ENCODE data around the gene CTCFL. TPM values are rescaled to one million over a fixed set of nuclear protein-coding genes. Genes with fewer than 3 reads are reported as not detected.
A peak's percentile ranks its signal among the peaks of the same experiment; 100 is the strongest.
"Not testable (repeated sequence)": the region's sequence is repeated elsewhere in the genome, so short reads cannot be mapped to it uniquely, and the experiment has no call there.

Gene CTCFL
- total RNA-seq, 8 experiments from 2014 or later, result 0.07 to 1.8 (median 0.38) TPM; not detected in 1

- peaks cover 12 to 24% of the 10 kb centered on the region in 2 donors for H3K4me1 ChIP-seq (replicated peaks in 1 of 2)
- no peak for ATAC-seq (replicated peaks in 6 of 8)
- no peak overlapping the region for H3K4me3 ChIP-seq
- in situ Hi-C loops (cut with MboI; ENCODE audit: low pct_unique_long_range_greater_than_20kb in 2 of 9, low sequenced_read_pairs in 9 of 9, unreplicated experiment in 9 of 9), result loop anchor here in 2 of 9 experiments (25.0 kb wide), 1 partner anchor 92 kb away; the partner anchor contains the start of gene RBM38 (in 2 of the 2)
- WGBS, 10 experiments, result 17 to 100% (median 85%) methylated on average over 1 to 3 of the region's 3 CpGs; no CpG with 5 or more reads in 2 of the 10 experiments
- H3K27ac ChIP-seq, result no peak overlapping the region
Observed at GRCh38 chr20:57479196-57479595, 45.7 kb downstream of the CTCFL start.

GRCh38 chr20:57478176-57478575, 46.8 kb downstream of the CTCFL start:
- Histone ChIP-seq H3K4me3 (no peak overlapping the region), H3K27ac (no peak overlapping the region), H3K4me1 (replicated peaks in 1 of 2) (peaks cover 11 to 29% of the 10 kb centered on the region in 2 donors)
- in situ Hi-C loops (cut with MboI; ENCODE audit: low pct_unique_long_range_greater_than_20kb in 2 of 9, low sequenced_read_pairs in 9 of 9, unreplicated experiment in 9 of 9), result loop anchor here in 2 of 9 experiments (25.0 kb wide), 1 partner anchor 91 kb away; the partner anchor contains the start of gene RBM38 (in 2 of the 2)
- no peak for ATAC-seq (replicated peaks in 6 of 8)
- 0 to 70% (median 54%) methylated on average over 1 to 8 of the region's 9 CpGs; no CpG with 5 or more reads in 4 of the 10 experiments for WGBS, 10 experiments

GRCh38 chr20:57476641-57477461, 48.1 kb downstream of the CTCFL start:
- 0 to 100% (median 60%) methylated on average over 1 to 9 of the region's 17 CpGs; no CpG with 5 or more reads in 3 of the 10 experiments for WGBS, 10 experiments
- no peak for ATAC-seq (replicated peaks in 6 of 8)
- in situ Hi-C loops (cut with MboI; ENCODE audit: low pct_unique_long_range_greater_than_20kb in 2 of 9, low sequenced_read_pairs in 9 of 9, unreplicated experiment in 9 of 9), result loop anchor here in 2 of 9 experiments (25.0 kb wide), 1 partner anchor 90 kb away; the partner anchor contains the start of gene RBM38 (in 2 of the 2)
- H3K27ac ChIP-seq, result no peak overlapping the region
- H3K4me1 ChIP-seq (replicated peaks in 1 of 2), result peaks cover 0 to 19% of the 10 kb centered on the region in 2 donors
- no peak overlapping the region for H3K4me3 ChIP-seq

- Histone ChIP-seq H3K4me1 (replicated peaks in 1 of 2) (peaks cover 3 to 16% of the 10 kb centered on the region in 2 donors), H3K4me3 (no peak overlapping the region), H3K27ac (no peak overlapping the region)
- ATAC-seq (replicated peaks in 6 of 8), result no peak
- in situ Hi-C loops (cut with MboI; ENCODE audit: low pct_unique_long_range_greater_than_20kb in 2 of 9, low sequenced_read_pairs in 9 of 9, unreplicated experiment in 9 of 9), result loop anchor here in 2 of 9 experiments (25.0 kb wide), 1 partner anchor 89 kb away; the partner anchor contains the start of gene RBM38 (in 2 of the 2)
- WGBS, 10 experiments, result 40 to 90% (median 58%) methylated on average over 2 to 5 of the region's 6 CpGs; no CpG with 5 or more reads in 4 of the 10 experiments
Observed at GRCh38 chr20:57476084-57476526, 48.8 kb downstream of the CTCFL start.

GRCh38 chr20:57475388-57476083, 49.4 kb downstream of the CTCFL start:
- ATAC-seq (replicated peaks in 6 of 8), result no peak
- H3K4me3 ChIP-seq, result no peak overlapping the region
- peaks cover 9 to 17% of the 10 kb centered on the region in 2 donors for H3K4me1 ChIP-seq (replicated peaks in 1 of 2)
- 32 to 100% (median 89%) methylated on average over 2 to 8 of the region's 8 CpGs for WGBS, 10 experiments
- no peak overlapping the region for H3K27ac ChIP-seq
- in situ Hi-C loops (cut with MboI; ENCODE audit: low pct_unique_long_range_greater_than_20kb in 2 of 9, low sequenced_read_pairs in 9 of 9, unreplicated experiment in 9 of 9), result loop anchor here in 2 of 9 experiments (25.0 kb wide), 1 partner anchor 88 kb away; the partner anchor contains the start of gene RBM38 (in 2 of the 2)

- Histone ChIP-seq H3K27ac (no peak overlapping the region), H3K4me1 (replicated peaks in 1 of 2) (peaks cover 16 to 24% of the 10 kb centered on the region in 2 donors), H3K4me3 (no peak overlapping the region)
- no peak for ATAC-seq (replicated peaks in 6 of 8)
- WGBS, 10 experiments, result 33 to 100% (median 80%) methylated on average over 1 to 5 of the region's 7 CpGs; no CpG with 5 or more reads in 4 of the 10 experiments
- in situ Hi-C loops (cut with MboI; ENCODE audit: low pct_unique_long_range_greater_than_20kb in 2 of 9, low sequenced_read_pairs in 9 of 9, unreplicated experiment in 9 of 9), result loop anchor here in 2 of 9 experiments (25.0 kb wide), 1 partner anchor 88 kb away; the partner anchor contains the start of gene RBM38 (in 2 of the 2)
Observed at GRCh38 chr20:57474816-57475215, 50.1 kb downstream of the CTCFL start.

GRCh38 chr20:57474205-57474604, 50.7 kb downstream of the CTCFL start:
- whole genome bisulfite sequencing, 10 experiments, result 84 to 100% (median 94%) methylated on average over 1 to 2 of the region's 2 CpGs; no CpG with 5 or more reads in 4 of the 10 experiments
- H3K4me1 ChIP-seq (replicated peaks in 1 of 2), result peaks cover 22 to 30% of the 10 kb centered on the region in 2 donors

GRCh38 chr20:57473246-57474048, 51.5 kb downstream of the CTCFL start:
- Histone ChIP-seq H3K4me3 (no peak overlapping the region), H3K27ac (no peak overlapping the region), H3K4me1 (replicated peaks in 1 of 2) (peaks cover 24 to 30% of the 10 kb centered on the region in 2 donors)
- ATAC-seq (replicated peaks in 6 of 8), result peak in 5 of 8 experiments; percentile 62 to 81 (median 71)
- in situ Hi-C loops (cut with MboI; ENCODE audit: low pct_unique_long_range_greater_than_20kb in 2 of 9, low sequenced_read_pairs in 9 of 9, unreplicated experiment in 9 of 9), result no loop called here
- 10 to 100% (median 46%) methylated on average over 1 to 8 of the region's 16 CpGs; no CpG with 5 or more reads in 1 of the 10 experiments for WGBS, 10 experiments

More at GRCh38 chr20:57474205-57474604, 50.7 kb downstream of the CTCFL start:
- no peak for ATAC-seq (replicated peaks in 6 of 8)
- H3K27ac ChIP-seq, result no peak overlapping the region
- no peak overlapping the region for H3K4me3 ChIP-seq
- in situ Hi-C loops (cut with MboI; ENCODE audit: low pct_unique_long_range_greater_than_20kb in 2 of 9, low sequenced_read_pairs in 9 of 9, unreplicated experiment in 9 of 9), result no loop called here

GRCh38 chr20:57472474-57472873, 52.5 kb downstream of the CTCFL start:
- H3K4me3 ChIP-seq; H3K27ac ChIP-seq; in situ Hi-C loops (cut with MboI; ENCODE audit: low pct_unique_long_range_greater_than_20kb in 2 of 9, low sequenced_read_pairs in 9 of 9, unreplicated experiment in 9 of 9); ATAC-seq (replicated peaks in 6 of 8): not testable (repeated sequence)
- H3K4me1 ChIP-seq (replicated peaks in 1 of 2), result peaks cover 24 to 30% of the 10 kb centered on the region in 2 donors
- 50 to 100% (median 80%) methylated on average over 1 to 5 of the region's 5 CpGs; no CpG with 5 or more reads in 2 of the 10 experiments for WGBS, 10 experiments

GRCh38 chr20:57471496-57472372, 53.2 kb downstream of the CTCFL start:
- H3K4me3 ChIP-seq, result no peak overlapping the region

More at GRCh38 chr20:57471496-57472372, 53.2 kb downstream of the CTCFL start:
- in situ Hi-C loops (cut with MboI; ENCODE audit: low pct_unique_long_range_greater_than_20kb in 2 of 9, low sequenced_read_pairs in 9 of 9, unreplicated experiment in 9 of 9), result no loop called here
- WGBS, 10 experiments, result 36 to 40% methylated on average over 1 to 2 of the region's 12 CpGs; no CpG with 5 or more reads in 8 of the 10 experiments
- H3K27ac ChIP-seq, result no peak overlapping the region
- no peak for ATAC-seq (replicated peaks in 6 of 8)
- H3K4me1 ChIP-seq (replicated peaks in 1 of 2), result peaks cover 24 to 30% of the 10 kb centered on the region in 2 donors
